GM18520 (cell line): ENCODE results near the gene HNRNPC.
"Not testable (repeated sequence)": the region's sequence is repeated elsewhere in the genome, so short reads cannot be mapped to it uniquely, and the experiment has no call there.

ENCODE experiments used
- ATAC-seq: cut with Tn5 transposase; IDR thresholded peaks from one replicate; pipeline ENCODE4 v1.9.1; 2021; ENCODE audit not compliant: unreplicated experiment

HNRNPC gene

GRCh38 chr14:21194597-21194996 is 74.6 kb downstream of the HNRNPC start:
- no peak for ATAC-seq

- ATAC-seq: no peak
Measured at GRCh38 chr14:21192875-21193535, 76.2 kb downstream of the HNRNPC start.

- no peak for ATAC-seq
Measured at GRCh38 chr14:21192447-21192822, 76.8 kb downstream of the HNRNPC start.

- ATAC-seq: no peak
Measured at GRCh38 chr14:21191809-21192446, 77.3 kb downstream of the HNRNPC start.

- no peak for ATAC-seq
Measured at GRCh38 chr14:21191261-21191808, 77.9 kb downstream of the HNRNPC start.

- no peak for ATAC-seq
Measured at GRCh38 chr14:21185491-21185890, 83.8 kb downstream of the HNRNPC start.

GRCh38 chr14:21184254-21184653 is 85.0 kb downstream of the HNRNPC start:
- ATAC-seq: no peak

GRCh38 chr14:21182166-21182565 is 87.1 kb downstream of the HNRNPC start:
- ATAC-seq: no peak

GRCh38 chr14:21171128-21171527 is 98.1 kb downstream of the HNRNPC start:
- no peak for ATAC-seq

- no peak for ATAC-seq
Measured at GRCh38 chr14:21169573-21169972, 99.7 kb downstream of the HNRNPC start.

- no peak for ATAC-seq
Measured at GRCh38 chr14:21168055-21168454, 101.2 kb downstream of the HNRNPC start.

- ATAC-seq: not testable (repeated sequence)
Measured at GRCh38 chr14:21165670-21166069, 103.6 kb downstream of the HNRNPC start.

- ATAC-seq: not testable (repeated sequence)
Measured at GRCh38 chr14:21165002-21165605, 104.1 kb downstream of the HNRNPC start.

GRCh38 chr14:21163871-21164291 is 105.4 kb downstream of the HNRNPC start:
- ATAC-seq: no peak

- no peak for ATAC-seq
Measured at GRCh38 chr14:21162081-21162480, 107.2 kb downstream of the HNRNPC start.

- no peak for ATAC-seq
Measured at GRCh38 chr14:21160061-21160610, 109.1 kb downstream of the HNRNPC start.
